NCI-H1436 treated with DMSO at 0.1 percent for 48 hours (cell line): ENCODE results near the gene HECW1.
"Not testable (repeated sequence)": the region's sequence is repeated elsewhere in the genome, so short reads cannot be mapped to it uniquely, and the experiment has no call there.

Source experiments
- DNase-seq: peaks from one replicate; lab custom pipeline; 2025; lab: John Stamatoyannopoulos, UW

The HECW1 gene

GRCh38 chr7:43542716-43543115, 430.3 kb downstream of the HECW1 start:
- no peak for DNase-seq

GRCh38 chr7:43546231-43546630, 433.8 kb downstream of the HECW1 start:
- no peak for DNase-seq

DNA sequence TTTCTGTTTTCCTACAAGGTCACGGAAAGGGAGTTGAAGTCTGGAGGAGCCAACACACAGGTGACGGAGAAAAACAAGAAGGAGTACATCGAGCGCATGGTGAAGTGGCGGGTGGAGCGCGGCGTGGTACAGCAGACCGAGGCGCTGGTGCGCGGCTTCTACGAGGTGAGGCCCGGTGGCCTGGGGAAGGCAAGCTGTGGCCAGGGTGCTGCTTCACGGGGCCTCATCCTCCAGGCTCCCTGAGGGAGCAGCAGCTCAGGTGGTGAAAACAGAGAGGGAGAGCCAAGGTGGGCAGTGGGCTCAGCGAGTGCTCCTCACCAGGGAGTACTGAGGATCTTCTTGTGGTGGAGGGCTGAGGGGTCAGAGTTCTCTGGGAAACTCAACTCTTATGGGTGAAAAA, 438.0 kb downstream of the HECW1 start:
- no peak for DNase-seq

GRCh38 chr7:43552122-43552521, 439.7 kb downstream of the HECW1 start:
- DNase-seq: no peak

- no peak for DNase-seq
Measured at GRCh38 chr7:43553999-43554398, 441.6 kb downstream of the HECW1 start.

DNA sequence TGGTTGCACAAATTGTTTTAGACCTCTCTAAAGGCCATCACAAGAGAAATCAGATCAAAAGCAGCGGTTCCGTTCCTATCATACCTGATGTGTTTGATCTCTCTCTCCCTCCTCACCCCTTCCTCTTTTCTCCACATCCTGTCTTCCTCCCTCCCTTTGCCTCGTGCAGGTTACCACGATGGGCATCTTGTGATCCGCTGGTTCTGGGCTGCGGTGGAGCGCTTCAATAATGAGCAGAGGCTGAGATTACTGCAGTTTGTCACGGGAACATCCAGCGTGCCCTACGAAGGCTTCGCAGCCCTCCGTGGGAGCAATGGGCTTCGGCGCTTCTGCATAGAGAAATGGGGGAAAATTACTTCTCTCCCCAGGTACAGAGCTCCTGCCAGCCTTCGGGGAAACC, 442.0 kb downstream of the HECW1 start:
- DNase-seq: no peak

DNA sequence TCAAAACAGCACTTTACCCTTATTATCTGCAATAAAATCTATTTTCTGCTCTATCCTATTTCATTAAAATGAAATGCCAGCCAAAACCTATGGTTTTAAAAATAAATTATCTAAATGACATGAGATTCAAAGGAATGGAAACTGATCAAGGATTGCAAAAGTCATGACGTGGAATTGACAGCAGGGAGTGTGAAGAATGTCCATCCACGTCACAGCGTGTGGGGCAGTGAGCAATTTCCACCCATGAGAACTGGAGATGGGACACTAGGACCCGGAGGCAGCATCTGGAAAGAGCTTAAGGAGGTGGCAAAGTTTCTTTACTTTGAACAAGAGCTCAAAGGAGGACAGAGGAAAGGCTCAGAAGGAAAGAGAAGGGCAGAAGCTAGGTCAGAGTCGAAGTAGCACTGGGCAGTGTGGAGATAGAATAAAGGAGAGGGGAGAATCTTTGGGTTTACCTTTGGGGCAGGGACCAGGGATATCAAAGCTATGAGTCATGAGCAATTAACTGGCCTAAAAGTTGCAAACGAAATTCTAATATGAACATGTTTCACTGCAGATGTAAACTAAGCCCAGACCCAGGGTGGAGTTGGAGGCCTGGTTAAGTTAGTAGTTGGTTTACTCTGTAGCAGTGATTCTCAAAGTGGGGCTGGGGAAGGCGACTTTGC, 445.5 kb downstream of the HECW1 start:
- no peak for DNase-seq

DNA sequence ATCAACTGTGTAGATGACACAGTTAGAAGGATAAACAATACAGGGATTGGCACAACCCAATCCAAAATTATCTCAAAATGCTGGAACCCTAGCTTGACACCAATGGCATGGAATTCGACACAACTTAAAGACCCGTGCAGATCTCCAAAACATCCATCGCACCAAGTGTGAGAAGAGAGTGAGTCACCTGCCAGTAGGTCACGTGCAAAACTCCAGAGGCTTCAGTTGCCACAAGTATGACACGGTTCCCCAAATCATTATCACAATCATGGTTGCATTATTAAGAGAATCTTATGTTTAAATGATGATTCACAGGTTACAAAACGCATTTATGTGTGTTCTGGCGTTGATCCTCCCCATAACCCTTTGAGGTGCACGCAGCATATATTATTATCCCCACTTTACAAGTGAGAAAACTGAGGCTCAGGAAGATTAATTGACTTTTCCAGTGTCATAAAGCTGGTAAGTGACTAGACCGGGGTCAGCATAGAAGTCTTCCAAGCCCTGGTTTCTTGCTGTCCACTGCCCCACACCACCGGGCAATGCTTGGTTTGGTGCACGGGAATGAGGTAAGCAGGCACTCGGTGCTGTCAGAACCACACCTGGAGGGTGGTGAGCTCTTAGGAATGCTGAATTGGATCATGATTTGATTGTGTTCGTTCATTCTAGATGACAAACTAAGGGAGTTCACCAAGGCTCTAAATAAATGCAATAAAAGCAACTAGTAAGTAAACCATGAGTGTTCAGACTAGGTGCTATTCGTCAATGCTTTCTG, 446.9 kb downstream of the HECW1 start:
- no peak for DNase-seq

- no peak for DNase-seq
Measured at GRCh38 chr7:43559946-43560335, 447.5 kb downstream of the HECW1 start.

- no peak for DNase-seq
Measured at GRCh38 chr7:43560742-43561330, 448.4 kb downstream of the HECW1 start.

DNA sequence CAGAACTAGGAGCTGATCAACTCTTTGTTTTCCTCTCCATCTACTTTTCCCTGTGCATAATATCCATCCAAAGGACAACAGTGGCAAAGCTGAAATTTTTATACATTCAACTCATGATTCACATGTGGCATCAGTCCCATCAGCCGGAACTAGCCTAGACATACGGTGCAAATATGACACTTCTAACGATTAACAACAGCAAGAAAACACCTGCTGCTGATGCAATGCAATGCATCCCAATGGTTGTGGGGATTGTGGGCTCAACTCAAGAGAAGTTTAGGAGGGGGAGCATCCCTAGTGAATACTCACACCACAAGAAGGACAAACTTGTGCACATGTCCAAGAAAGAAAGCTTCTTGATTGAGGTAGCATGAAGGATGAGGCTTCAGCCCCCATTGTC, 449.9 kb downstream of the HECW1 start:
- DNase-seq: no peak

DNA sequence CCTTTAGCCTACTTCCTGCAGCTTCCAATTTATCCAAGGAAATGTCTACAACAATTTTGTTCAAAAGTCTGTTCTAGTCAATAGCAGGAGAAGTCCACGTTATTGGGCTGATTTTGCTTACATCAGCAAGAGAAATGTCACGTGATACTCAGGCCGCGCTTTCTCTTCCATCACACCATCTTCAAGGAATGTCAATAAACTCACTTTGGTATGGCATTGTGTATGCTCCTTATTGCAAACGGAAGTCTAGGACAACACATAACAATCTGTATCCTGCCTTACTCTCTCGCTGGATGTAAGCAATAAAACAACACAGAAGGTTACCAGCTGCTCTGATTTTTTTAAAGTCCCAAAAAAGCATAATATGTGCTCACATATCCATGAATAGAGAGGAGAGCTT, 453.3 kb downstream of the HECW1 start:
- DNase-seq: no peak

- no peak for DNase-seq
Measured at GRCh38 chr7:43568529-43568928, 456.1 kb downstream of the HECW1 start.

DNA sequence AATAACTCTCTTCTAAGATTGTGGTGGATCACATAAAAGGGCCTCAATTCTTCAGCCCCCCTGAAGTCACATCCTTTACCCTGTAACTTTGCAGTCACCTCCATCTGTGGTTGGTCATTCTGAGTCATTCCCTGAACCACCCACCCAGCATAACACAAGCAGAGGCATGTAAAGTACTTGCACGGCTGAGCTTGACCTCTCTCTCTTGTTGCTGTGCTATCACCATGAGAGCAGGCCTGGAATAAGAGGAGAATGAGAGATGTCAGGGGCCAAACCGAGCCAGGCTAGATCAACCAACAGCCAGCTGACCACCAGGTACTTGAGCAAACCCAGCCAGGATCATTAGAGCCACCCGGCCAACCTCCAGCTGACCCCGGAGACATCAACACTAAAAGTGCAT, 457.0 kb downstream of the HECW1 start:
- DNase-seq: no peak

DNA sequence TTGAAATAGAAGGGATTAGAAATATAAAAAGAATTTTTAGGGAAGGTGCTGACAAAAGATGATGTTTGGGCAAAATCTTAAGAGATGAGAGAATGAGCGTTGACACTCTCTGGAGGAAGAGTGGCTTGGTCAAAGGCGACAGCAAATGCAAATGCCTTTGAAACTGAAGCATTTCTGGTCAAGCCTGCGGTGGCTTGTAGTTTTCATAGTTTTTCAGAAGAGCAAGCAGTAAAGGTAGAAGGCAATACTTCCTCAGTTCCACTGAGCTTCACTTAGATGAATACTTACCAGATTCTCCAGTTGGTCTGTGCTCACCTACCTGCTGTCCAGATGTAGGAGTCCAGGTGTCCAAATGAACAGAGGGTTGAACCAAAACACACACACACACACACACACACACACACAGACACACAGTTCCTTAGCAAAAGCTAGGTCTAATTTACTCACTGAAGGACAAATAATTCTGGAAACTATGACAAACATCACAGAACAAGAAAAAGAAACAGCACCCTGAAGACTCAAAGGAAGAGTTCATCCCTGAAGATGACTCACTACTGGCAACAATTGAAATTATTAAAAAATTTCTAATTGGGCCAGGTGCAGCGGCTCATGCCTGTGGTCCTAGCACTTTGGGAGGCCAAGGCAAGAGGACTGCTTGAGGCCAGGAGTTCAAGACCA, 458.4 kb downstream of the HECW1 start:
- DNase-seq: no peak

GRCh38 chr7:43572516-43573049, 460.1 kb downstream of the HECW1 start:
- no peak for DNase-seq

DNA sequence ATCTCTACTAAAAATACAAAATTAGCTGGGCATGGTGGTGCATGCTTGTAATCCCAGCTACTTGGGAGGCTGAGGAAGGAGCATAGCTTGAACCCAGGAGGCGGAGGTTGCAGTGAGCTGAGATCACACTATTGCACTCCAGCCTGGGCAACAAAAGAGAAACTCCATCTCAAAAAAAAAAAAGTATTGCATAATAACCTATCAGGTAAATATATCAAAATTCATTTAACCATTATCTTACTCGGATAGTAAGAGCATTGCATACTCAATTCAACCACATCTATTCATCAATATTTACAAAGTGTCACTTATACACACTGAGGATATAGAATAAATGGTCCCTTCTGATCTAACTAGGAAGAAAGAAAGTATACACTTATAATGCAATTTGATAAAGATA, 461.4 kb downstream of the HECW1 start:
- not testable (repeated sequence) for DNase-seq

DNA sequence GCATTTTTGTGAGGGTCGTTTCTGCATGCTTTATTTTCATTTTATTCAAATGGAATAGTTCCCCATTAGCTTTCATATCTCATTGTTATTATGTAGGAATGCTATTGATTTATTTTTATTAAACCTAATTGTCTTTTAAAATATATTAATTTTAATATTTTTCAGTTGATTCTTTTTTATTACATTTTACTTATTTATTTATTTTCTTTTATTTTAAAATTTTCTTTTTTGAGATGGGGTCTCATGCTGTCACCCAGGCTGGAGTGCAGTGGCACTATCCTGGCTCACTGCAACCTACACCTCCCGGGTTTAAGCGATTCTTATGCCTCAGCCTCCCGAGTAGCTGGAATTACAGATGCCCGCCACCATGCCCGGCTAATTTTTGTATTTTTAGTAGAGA, 463.1 kb downstream of the HECW1 start:
- no peak for DNase-seq

GRCh38 chr7:43576241-43576640, 463.8 kb downstream of the HECW1 start:
- no peak for DNase-seq

DNA sequence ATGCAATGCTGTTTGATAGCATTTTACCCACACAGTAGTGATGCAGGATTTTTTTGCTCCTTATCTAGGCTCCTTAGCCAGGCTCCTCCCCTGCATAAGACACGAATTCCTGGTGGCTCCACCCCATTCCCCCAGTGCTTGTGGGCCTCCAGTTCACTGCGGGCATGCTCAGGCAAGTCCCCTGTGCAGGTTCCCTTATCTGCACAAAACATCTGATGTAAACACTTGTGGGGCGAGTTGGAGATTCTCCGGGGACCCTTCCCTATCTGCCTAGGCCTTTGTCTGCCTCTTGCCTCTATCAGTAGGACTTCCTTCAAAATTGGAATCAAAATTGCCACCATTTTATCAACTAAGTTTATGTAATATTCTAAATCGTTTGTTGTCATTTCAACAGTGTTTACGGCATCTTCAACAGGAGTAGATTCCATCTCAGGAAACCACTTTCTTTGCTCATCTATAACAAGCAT, 465.1 kb downstream of the HECW1 start:
- no peak for DNase-seq

- peak; percentile 52 for DNase-seq
Measured at GRCh38 chr7:43582503-43583423, 470.3 kb downstream of the HECW1 start, which contains the start of gene STK17A. Gene STK17A, plus strand, starts transcription at chr7:43583108. Its CDS starts 136 bp downstream, at chr7:43583244.
